BE2C (cell line): ENCODE results near the gene ZNF646.
A peak's percentile ranks its signal among the peaks of the same experiment; 100 is the strongest.

ENCODE experiments used
- DNase-seq: peaks from one replicate; pipeline ENCODE4 v3.0.0-alpha.2; 2020
- H3K27me3 ChIP-seq: fragments of 250-450 bp; sonication (Bioruptor Pico); 2 replicates; pipeline ENCODE4 v1.5.1; 2020; ENCODE audit warnings: mild to moderate bottlenecking
- H3K36me3 ChIP-seq: fragments of 250-450 bp; sonication (Bioruptor Pico); 2 replicates; pipeline ENCODE4 v1.5.1; 2020; ENCODE audit warnings: mild to moderate bottlenecking
- H3K4me1 ChIP-seq: fragments of 250-450 bp; sonication (Bioruptor Pico); 2 replicates; pipeline ENCODE4 v1.5.1; 2020
- H3K4me3 ChIP-seq: 2 replicates; pipeline ENCODE4 v1.5.1; 2011; ENCODE audit warnings: low read depth, low read length
- H3K9me3 ChIP-seq: fragments of 250-450 bp; sonication (Bioruptor Pico); 2 replicates; pipeline ENCODE4 v1.5.1; 2020
- TF ChIP-seq, protein P1 (sequence below): IDR thresholded peaks from 2 replicates; pipeline ENCODE4 v1.5.1; 2012; ENCODE audit warnings: mild to moderate bottlenecking, low read depth, low read length

The ZNF646 gene

DNA sequence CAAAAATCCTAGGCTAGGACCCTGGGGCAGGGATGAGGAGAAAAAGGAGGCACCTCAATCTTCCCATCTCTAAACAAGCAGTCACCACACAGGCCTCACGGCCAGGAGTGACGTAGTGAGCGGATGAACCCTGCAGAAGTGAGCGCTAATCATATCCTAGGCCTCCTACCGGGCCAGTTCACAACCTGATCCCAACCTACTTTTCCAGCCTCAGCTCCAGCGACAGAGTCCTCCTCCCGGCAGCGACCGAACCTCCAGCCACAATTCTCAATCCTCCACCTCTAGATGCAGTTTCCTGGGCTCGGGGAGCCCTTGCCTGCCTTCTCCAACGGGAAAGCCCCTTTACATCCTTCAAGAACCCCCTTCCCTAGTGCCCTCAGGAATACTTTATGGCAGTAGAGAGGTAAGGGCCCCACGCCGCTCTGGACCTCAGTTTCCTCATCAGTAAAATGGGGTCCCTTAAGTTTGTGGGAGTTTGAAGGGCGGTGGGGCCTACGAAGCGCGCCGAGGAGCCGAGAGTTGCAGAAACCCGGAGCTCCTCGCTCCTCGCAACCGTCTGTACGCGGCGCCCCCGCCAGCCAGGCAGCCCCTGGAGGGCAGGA, 1.6 kb upstream of the ZNF646 start:
- TF ChIP-seq, protein P1, sequence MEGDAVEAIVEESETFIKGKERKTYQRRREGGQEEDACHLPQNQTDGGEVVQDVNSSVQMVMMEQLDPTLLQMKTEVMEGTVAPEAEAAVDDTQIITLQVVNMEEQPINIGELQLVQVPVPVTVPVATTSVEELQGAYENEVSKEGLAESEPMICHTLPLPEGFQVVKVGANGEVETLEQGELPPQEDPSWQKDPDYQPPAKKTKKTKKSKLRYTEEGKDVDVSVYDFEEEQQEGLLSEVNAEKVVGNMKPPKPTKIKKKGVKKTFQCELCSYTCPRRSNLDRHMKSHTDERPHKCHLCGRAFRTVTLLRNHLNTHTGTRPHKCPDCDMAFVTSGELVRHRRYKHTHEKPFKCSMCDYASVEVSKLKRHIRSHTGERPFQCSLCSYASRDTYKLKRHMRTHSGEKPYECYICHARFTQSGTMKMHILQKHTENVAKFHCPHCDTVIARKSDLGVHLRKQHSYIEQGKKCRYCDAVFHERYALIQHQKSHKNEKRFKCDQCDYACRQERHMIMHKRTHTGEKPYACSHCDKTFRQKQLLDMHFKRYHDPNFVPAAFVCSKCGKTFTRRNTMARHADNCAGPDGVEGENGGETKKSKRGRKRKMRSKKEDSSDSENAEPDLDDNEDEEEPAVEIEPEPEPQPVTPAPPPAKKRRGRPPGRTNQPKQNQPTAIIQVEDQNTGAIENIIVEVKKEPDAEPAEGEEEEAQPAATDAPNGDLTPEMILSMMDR = no peak
- Histone ChIP-seq H3K9me3 (no peaks in the 10 kb centered on the region), H3K27me3 (no peaks in the 10 kb centered on the region), H3K36me3 (peaks cover 16% of the 10 kb centered on the region), H3K4me3 (peak overlapping the region; percentile 100), H3K4me1 (no peaks in the 10 kb centered on the region)
- DNase-seq = no peak

- DNase-seq = peak; percentile 96
- H3K4me3 ChIP-seq = peak overlapping the region; percentile 100
- TF ChIP-seq, protein P1 = no peak
- H3K9me3 ChIP-seq = no peaks in the 10 kb centered on the region
- no peaks in the 10 kb centered on the region for H3K4me1 ChIP-seq
- no peaks in the 10 kb centered on the region for H3K27me3 ChIP-seq
- H3K36me3 ChIP-seq = peaks cover 23% of the 10 kb centered on the region
Measured at GRCh38 chr16:31073142-31073969, 866 bp upstream of the ZNF646 start.

- DNase-seq = no peak
- TF ChIP-seq, protein P1 = no peak
- Histone ChIP-seq H3K9me3 (no peaks in the 10 kb centered on the region), H3K4me1 (no peaks in the 10 kb centered on the region), H3K36me3 (peaks cover 36% of the 10 kb centered on the region), H3K27me3 (no peaks in the 10 kb centered on the region), H3K4me3 (peak overlapping the region; percentile 100)
Measured at GRCh38 chr16:31074814-31075183, 577 bp downstream of the ZNF646 start.

DNA sequence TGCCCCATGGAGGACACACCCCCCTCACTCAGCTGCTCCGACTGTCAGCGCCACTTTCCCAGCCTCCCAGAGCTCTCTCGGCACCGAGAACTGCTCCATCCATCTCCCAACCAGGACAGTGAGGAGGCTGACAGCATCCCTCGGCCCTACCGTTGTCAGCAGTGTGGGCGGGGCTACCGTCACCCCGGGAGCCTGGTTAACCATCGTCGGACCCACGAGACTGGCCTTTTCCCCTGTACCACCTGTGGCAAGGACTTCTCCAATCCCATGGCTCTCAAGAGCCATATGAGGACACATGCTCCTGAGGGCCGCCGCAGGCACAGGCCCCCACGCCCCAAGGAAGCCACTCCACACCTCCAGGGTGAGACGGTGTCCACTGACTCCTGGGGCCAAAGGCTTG, 2.1 kb downstream of the ZNF646 start:
- Histone ChIP-seq H3K27me3 (no peaks in the 10 kb centered on the region), H3K4me3 (no peak overlapping the region), H3K36me3 (peaks cover 51% of the 10 kb centered on the region), H3K4me1 (no peaks in the 10 kb centered on the region), H3K9me3 (no peaks in the 10 kb centered on the region)
- TF ChIP-seq, protein P1 = no peak
- DNase-seq = no peak

GRCh38 chr16:31077024-31077423, 2.8 kb downstream of the ZNF646 start:
- Histone ChIP-seq H3K36me3 (peaks cover 53% of the 10 kb centered on the region), H3K4me3 (no peak overlapping the region), H3K27me3 (no peaks in the 10 kb centered on the region), H3K9me3 (no peaks in the 10 kb centered on the region), H3K4me1 (no peaks in the 10 kb centered on the region)
- DNase-seq = no peak
- TF ChIP-seq, protein P1 = no peak
